ENCODE data around the gene SLC2A6.

The SLC2A6 gene

GRCh38 chr9:133472753-133473378 is 6.0 kb downstream of the SLC2A6 start:
- DNase-seq (ENCODE audit: low spot score): no peak
- TF ChIP-seq, protein P1, sequence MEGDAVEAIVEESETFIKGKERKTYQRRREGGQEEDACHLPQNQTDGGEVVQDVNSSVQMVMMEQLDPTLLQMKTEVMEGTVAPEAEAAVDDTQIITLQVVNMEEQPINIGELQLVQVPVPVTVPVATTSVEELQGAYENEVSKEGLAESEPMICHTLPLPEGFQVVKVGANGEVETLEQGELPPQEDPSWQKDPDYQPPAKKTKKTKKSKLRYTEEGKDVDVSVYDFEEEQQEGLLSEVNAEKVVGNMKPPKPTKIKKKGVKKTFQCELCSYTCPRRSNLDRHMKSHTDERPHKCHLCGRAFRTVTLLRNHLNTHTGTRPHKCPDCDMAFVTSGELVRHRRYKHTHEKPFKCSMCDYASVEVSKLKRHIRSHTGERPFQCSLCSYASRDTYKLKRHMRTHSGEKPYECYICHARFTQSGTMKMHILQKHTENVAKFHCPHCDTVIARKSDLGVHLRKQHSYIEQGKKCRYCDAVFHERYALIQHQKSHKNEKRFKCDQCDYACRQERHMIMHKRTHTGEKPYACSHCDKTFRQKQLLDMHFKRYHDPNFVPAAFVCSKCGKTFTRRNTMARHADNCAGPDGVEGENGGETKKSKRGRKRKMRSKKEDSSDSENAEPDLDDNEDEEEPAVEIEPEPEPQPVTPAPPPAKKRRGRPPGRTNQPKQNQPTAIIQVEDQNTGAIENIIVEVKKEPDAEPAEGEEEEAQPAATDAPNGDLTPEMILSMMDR (IDR thresholded peaks at IDR 0.05; ENCODE audit: extremely low read depth, missing control alignments): no peak

DNA sequence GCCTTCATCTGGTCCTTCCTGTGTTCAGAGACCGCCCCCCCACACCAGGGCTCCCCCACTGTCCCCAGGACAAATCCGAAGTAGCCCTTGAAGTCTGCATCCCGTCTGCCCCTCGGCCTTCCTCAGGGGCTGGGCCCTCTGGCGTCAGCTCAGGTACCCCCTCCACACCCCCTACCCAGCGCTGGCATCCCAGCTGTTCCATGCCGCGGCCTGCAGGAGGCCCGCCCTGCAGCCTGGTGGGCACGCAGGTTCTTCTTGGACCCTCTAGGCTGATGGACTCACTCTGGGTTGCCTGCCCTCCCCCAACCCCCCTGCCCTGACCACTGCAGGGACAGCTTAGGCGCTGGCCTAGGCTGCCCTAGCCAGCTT is 6.6 kb downstream of the SLC2A6 start:
- TF ChIP-seq, protein P1 (IDR thresholded peaks at IDR 0.05; ENCODE audit: extremely low read depth, missing control alignments): no peak
- DNase-seq (ENCODE audit: low spot score): no peak

GRCh38 chr9:133471551-133472276 is 7.2 kb downstream of the SLC2A6 start:
- DNase-seq (ENCODE audit: low spot score): no peak
- TF ChIP-seq, protein P1 (IDR thresholded peaks at IDR 0.05; ENCODE audit: extremely low read depth, missing control alignments): no peak

- no peak for DNase-seq (ENCODE audit: low spot score)
- TF ChIP-seq, protein P1 (IDR thresholded peaks at IDR 0.05; ENCODE audit: extremely low read depth, missing control alignments): no peak
Measured at GRCh38 chr9:133470988-133471387, 7.9 kb downstream of the SLC2A6 start.

DNA sequence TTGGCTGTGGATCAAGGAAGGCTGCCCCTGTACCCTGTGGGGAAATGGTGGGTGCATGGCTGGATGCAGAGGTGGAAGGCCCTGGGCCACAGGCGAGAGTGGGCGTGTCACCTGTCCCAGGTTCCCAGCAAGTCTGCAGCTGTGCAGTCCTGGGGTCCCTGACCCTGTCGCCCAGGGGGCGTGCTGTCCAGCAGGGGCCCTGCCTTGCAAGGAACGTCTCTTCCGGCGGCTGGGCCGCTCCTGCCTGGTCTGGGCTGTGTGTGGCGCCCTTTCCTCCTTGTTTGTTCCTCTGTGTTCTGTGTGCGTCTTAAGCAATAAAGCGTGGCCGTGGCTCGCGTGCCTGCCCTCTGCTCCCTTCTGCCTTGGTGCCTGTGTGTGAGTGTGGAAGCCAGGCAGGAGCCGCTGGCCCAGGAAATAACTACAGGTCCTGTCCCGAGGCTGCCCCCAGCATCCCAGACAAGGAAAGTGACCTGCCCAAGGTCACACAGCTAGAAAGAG is 8.4 kb downstream of the SLC2A6 start:
- TF ChIP-seq, protein P1 (IDR thresholded peaks at IDR 0.05; ENCODE audit: extremely low read depth, missing control alignments): no peak
- no peak for DNase-seq (ENCODE audit: low spot score)

DNA sequence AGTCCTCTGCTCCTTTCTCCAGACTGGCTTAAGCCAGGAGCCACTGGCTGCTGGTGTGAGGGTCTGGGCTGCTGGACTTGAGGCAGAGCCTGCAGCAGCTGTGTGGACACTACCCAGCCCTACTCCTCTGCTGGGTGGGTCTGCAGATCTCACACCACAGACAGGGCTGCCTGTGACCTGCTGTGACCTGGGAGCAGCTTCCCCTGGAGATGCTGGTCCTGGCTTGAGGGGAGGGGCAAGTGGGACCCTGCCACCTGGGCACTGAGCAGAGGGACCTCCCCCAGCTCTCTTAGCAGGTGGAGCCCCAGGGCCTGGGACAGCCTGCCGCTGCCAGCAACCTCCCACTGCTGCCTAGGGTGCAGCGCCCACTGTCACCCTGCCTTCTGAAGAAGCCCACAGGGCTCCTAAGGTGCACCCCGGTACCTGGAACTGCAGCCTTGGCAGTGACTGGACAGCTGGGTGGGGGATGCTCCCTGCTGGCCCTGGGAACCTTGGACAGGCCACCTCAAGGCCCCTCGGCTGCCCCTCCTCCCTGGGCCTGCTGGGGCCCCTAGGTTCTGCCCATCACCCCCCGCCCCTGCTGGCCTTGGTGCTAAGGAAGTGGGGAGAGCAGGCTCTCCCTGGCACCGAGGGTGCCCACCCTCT is 10.0 kb downstream of the SLC2A6 start:
- TF ChIP-seq, protein P1 (IDR thresholded peaks at IDR 0.05; ENCODE audit: extremely low read depth, missing control alignments): no peak
- no peak for DNase-seq (ENCODE audit: low spot score)

- TF ChIP-seq, protein P1 (IDR thresholded peaks at IDR 0.05; ENCODE audit: extremely low read depth, missing control alignments): no peak
- DNase-seq (ENCODE audit: low spot score): no peak
Measured at GRCh38 chr9:133468374-133468773, 10.5 kb downstream of the SLC2A6 start.

All from GM20000 (cell line).